ENCODE data around the gene TYSND1. TPM values are rescaled to one million over a fixed set of nuclear protein-coding genes. Genes with fewer than 3 reads are reported as not detected.
"Not testable (repeated sequence)": the region's sequence is repeated elsewhere in the genome, so short reads cannot be mapped to it uniquely, and the experiment has no call there.

TYSND1 gene
- 6.2 TPM for total RNA-seq
- long read RNA-seq, transcript TYSND1-201 (4 exons, 3,644 nt), result major isoform, 20 of 26 reads
- long read RNA-seq, partial matches to known transcripts, result 1 of 26 reads
- long read RNA-seq, other reads (novel, unspliced or antisense), result 2 of 26 reads

- intact Hi-C loops (cut with DNase I), result no loop called here
- DNase-seq (ENCODE audit: missing footprints), result peak; percentile 97
- ATAC-seq, result peak; percentile 96
These were observed at the start of gene TYSND1 for GRCh38 chr10:70146489-70147258. Gene TYSND1, minus strand, starts transcription at chr10:70146700. Its CDS starts 114 bp downstream, at chr10:70146586.

GRCh38 chr10:70193391-70193844 lies 46.9 kb upstream of the TYSND1 start:
- intact Hi-C loops (cut with DNase I), result no loop called here
- DNase-seq (ENCODE audit: missing footprints), result no peak
- ATAC-seq, result peak; percentile 90

GRCh38 chr10:70192326-70192968 lies 45.9 kb upstream of the TYSND1 start:
- no peak for ATAC-seq
- intact Hi-C loops (cut with DNase I), result no loop called here
- no peak for DNase-seq (ENCODE audit: missing footprints)

- DNase-seq (ENCODE audit: missing footprints) (no peak), ATAC-seq (no peak)
- intact Hi-C loops (cut with DNase I), result no loop called here
These were observed 45.4 kb upstream of the TYSND1 start for GRCh38 chr10:70191972-70192305.

GRCh38 chr10:70191161-70191971 lies 44.9 kb upstream of the TYSND1 start:
- ATAC-seq (no peak), DNase-seq (ENCODE audit: missing footprints) (no peak)
- intact Hi-C loops (cut with DNase I), result no loop called here

- DNase-seq (ENCODE audit: missing footprints) (no peak), ATAC-seq (no peak)
- intact Hi-C loops (cut with DNase I), result no loop called here
These were observed 44.1 kb upstream of the TYSND1 start for GRCh38 chr10:70190581-70190980.

GRCh38 chr10:70190102-70190501 lies 43.6 kb upstream of the TYSND1 start:
- DNase-seq (ENCODE audit: missing footprints) (no peak), ATAC-seq (no peak)
- intact Hi-C loops (cut with DNase I), result no loop called here

- ATAC-seq (no peak), DNase-seq (ENCODE audit: missing footprints) (no peak)
- intact Hi-C loops (cut with DNase I), result no loop called here
These were observed 42.3 kb upstream of the TYSND1 start for GRCh38 chr10:70188768-70189167.

- intact Hi-C loops (cut with DNase I), result no loop called here
- DNase-seq (ENCODE audit: missing footprints), result no peak
- ATAC-seq, result no peak
These were observed 40.1 kb upstream of the TYSND1 start for GRCh38 chr10:70186571-70186970.

- no peak for ATAC-seq
- DNase-seq (ENCODE audit: missing footprints), result no peak
- intact Hi-C loops (cut with DNase I), result no loop called here
These were observed 39.6 kb upstream of the TYSND1 start for GRCh38 chr10:70186090-70186489.

GRCh38 chr10:70183304-70183703 lies 36.8 kb upstream of the TYSND1 start:
- DNase-seq (ENCODE audit: missing footprints) (no peak), ATAC-seq (no peak)
- intact Hi-C loops (cut with DNase I), result no loop called here

GRCh38 chr10:70179209-70179608 lies 32.7 kb upstream of the TYSND1 start:
- DNase-seq (ENCODE audit: missing footprints); ATAC-seq; intact Hi-C loops (cut with DNase I): not testable (repeated sequence)

GRCh38 chr10:70178139-70178725 lies 31.7 kb upstream of the TYSND1 start:
- no peak for DNase-seq (ENCODE audit: missing footprints)
- intact Hi-C loops (cut with DNase I), result no loop called here
- ATAC-seq, result no peak

GRCh38 chr10:70176441-70176840 lies 29.9 kb upstream of the TYSND1 start:
- intact Hi-C loops (cut with DNase I), result no loop called here
- no peak for DNase-seq (ENCODE audit: missing footprints)
- ATAC-seq, result no peak

- DNase-seq (ENCODE audit: missing footprints), result no peak
- intact Hi-C loops (cut with DNase I), result no loop called here
- no peak for ATAC-seq
These were observed 29.0 kb upstream of the TYSND1 start for GRCh38 chr10:70175516-70175915.

- no peak for DNase-seq (ENCODE audit: missing footprints)
- intact Hi-C loops (cut with DNase I), result no loop called here
These were observed 27.7 kb upstream of the TYSND1 start for GRCh38 chr10:70174058-70174741.

GRCh38 chr10:70169649-70170364 lies 23.3 kb upstream of the TYSND1 start:
- DNase-seq (ENCODE audit: missing footprints), result no peak
- intact Hi-C loops (cut with DNase I), result no loop called here
- no peak for ATAC-seq

More at GRCh38 chr10:70174058-70174741, 27.7 kb upstream of the TYSND1 start:
- ATAC-seq, result no peak

GRCh38 chr10:70169011-70169410 lies 22.5 kb upstream of the TYSND1 start:
- DNase-seq (ENCODE audit: missing footprints) (no peak), ATAC-seq (no peak)
- intact Hi-C loops (cut with DNase I), result no loop called here
